GM19193 (cell line): ENCODE data around the gene SP140L.

ENCODE experiments used
- POLR2A ChIP-seq: IDR thresholded peaks from 4 replicates; pipeline ENCODE4 v1.6.1; 2011; ENCODE audit not compliant: insufficient read depth, insufficient read length; ENCODE audit errors: extremely low read depth

SP140L gene

DNA sequence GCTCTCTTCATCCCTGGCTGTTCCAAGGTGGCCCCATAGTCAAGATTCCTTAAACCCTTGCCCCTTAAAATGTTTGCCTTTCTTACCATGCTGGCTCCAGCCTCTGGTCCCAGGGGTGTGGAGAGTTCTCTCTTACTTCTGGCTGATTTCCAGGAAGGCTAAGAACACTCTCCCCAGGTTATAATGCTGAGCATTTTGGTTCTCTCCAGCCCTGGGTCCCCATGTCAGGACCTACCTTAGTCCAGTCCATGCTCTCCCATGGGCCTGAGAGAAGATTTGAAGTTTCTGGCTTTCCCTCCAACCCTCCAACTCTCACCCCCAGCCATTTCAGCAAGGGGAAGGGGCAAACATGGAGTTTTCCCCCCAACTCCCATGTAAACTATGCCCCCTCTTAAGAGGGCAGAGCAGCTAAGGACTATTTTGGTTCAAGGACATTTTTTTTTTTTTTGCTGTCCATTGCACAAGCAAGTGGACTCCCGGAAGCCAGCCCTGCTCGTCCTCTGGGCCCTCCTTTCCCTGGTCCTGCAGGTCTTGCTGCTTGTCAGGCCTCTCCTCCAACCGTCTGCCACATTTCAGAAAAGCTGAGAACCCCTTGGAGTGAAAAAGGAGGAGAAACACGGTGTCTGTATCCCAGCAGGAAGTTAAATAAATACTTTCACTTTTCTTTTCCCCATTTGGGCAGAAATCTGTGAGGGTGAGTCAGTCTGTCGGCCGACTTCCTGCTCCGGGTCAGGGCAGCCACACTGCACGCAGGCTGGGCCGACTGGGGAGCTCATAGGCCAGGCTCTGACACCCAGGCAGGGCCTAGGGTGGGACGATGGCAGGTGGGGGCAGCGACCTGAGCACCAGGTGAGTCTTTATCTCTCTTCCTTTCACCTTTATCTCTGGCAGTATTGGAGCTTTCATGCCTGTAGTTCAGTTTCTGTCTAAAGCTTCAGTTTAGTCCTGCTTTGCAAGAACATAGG is at the start of gene SP140L:
Gene SP140L (plus strand): TSS at position 741 of the 965 bp plus-strand sequence. CDS start 77 bp downstream, at position 818.
- TF ChIP-seq POLR2A, result peak; percentile 64

DNA sequence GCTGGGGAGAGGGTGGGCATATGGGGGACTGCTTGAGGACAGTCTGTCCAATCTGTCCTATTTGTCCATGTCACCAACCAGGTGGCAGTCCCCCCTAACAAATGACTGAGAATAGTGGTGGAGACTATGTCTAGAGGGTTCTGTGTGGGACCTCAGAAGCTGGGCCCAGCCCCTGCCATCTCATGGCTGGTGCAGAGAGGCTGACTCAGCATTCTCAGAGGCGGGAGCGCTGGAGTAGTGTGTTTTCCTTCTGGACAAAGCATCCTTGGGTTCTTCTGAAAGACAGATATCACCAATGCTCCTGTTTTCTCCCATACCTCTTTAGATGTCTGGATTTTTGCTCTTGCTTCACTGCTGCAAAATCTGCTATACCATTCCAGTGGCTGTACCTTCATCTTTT is 44.1 kb upstream of the SP140L start:
- no peak for TF ChIP-seq POLR2A

DNA sequence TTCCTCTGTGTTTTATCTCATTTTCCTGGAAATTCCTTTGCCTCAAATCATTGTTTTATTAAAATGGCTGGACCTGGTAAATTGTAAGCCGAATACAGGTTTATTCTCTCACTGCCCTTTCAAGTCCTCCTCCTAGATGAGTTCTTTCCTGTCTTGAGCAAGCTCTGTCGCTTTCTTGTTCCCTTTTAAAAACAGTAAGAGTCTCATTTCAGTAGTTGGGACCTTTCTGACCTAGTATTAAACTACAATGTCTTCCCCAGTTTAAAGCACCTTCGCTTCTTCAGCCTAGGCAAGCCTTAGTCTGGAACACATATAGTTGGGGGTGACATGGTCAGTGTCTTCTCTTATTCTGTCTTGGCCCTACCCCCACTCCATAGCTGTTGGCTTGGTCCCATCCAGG is 40.9 kb upstream of the SP140L start:
- TF ChIP-seq POLR2A, result no peak

DNA sequence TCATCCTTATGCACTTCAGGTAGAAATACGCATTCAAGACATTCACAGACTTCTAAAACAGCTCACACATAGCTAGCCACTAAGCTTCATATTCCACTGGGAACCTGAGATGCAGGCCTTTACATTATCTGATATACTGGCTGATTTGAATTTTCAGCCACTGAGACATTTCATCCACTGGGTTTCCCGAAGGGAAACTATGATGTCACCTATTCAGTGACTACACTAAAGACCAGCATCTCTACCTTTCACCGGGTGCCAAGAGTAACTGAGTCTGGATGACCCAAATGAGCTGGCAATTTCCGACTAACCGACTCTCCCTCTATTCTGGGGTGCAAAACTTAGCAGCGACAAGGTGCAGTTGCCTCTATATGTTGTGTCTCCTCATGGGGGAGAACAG is 31.8 kb upstream of the SP140L start:
- TF ChIP-seq POLR2A, result no peak

DNA sequence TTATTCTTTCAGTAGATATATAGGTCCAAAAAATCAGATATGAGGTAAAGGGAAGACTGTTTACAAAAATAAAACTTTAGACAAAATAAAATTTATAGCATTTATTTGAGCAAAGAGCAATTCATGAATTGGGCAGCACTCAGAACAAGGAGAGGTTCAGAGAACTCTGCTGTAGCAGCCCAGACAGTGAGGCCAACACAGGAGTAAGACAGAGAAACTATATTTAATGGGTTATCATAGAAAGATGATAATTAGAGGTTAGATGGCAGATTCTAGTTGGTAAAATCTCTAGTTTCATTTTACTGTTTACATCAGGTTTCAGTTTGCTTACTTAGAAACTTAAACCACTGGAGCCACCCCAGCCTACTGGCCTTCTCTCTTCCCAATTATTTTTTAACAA is 30.1 kb upstream of the SP140L start:
- no peak for TF ChIP-seq POLR2A

DNA sequence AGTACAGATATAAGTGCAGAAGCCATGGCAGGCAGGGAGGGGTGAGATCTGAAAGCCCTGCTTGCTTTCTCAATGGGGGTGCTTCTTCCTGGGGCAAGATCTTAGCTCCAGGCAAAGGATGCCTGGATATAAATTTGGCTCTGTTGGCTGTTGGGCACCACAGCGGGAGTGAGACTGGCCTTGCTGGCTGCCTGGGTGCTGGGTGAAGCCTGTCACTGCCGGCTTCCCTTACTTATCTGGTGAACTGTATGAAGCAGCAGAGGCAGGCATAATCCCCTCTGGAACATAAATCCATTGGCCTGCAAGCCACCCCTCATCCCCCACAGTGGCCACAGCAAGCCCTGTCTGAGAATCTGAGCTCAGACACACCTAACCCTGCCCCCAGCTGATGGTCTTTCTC is 27.4 kb upstream of the SP140L start:
- TF ChIP-seq POLR2A, result no peak

DNA sequence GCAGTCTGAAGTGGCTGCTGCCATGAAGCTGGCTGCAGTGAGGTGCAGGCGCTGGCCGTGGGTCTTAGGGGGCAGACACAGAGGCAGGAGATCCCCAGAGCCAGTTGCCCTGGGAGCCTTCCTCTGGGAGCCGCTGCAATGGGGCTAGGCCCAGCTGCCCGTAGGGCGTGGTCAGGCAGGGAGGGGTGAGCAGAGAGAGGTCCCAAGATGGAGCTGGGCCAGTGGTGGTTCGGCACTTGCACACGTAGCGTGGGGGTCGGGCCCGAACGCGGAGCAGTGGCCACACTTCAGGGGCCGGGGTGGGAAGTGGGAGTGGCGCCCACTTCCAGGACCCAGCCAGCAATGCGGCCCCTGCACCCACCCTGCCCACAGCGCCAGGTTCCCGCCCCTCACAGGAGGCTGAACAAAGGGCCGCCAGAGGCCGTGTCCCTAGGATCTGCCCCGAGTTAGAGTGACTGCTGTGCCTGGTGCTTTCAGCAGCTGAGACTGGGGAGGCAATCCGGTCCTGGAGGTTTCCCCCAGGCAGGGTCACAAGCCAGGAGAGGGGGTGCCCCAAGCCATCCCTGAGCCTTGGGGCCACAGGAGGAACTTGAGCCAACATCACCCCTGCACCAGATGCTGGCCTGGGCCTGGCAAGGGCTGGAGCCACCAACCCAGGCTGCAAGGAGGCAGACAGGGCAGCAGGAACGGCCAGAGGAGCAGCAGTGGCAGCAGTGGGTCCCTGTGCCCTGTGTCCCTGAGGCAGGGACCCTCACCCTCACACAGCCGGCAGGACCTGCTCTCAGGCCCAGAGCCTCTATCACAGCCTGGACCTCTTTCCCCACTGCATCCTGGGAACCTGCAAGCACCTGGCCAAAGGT is 21.3 kb upstream of the SP140L start:
- no peak for TF ChIP-seq POLR2A

DNA sequence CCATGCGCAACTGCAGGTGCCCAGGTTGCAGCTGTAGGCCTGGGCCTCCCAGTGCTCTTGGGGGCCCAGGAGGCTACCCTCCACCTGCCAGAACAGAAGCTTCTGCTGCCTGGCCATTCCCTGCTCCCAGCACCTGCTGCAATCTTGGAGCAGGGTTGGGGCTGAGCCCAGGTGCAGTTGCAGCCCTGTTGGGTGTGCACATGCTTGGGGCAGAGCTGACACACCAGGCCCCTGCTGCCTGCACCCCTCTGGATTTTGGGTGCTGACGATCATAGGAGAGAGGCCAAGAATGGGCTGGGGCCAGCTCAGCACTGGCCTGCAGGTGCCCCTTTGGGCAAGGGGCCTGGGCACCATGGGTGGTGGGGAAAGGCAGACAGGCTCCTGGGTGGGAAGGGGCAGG is 20.5 kb upstream of the SP140L start:
- no peak for TF ChIP-seq POLR2A

DNA sequence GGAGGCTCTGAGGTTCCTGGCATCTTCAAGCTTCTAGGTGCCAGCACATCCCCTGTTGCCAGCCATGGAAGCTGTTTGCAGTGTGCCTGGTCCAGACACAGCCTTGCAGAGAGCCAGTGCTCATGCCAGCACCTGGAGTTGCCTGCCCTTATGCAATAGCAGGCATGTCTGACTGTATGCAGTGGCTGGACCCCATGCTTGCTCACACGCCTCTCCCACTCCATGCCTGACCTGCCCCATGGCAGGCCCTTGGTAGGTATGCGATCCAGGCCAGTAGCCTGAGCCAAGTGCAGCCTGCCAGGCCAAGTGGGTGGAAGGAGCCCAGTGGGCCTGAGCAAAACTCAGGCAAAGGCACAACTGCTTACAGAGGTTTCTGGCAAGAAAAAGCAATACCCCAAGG is 19.5 kb upstream of the SP140L start:
- TF ChIP-seq POLR2A, result no peak

DNA sequence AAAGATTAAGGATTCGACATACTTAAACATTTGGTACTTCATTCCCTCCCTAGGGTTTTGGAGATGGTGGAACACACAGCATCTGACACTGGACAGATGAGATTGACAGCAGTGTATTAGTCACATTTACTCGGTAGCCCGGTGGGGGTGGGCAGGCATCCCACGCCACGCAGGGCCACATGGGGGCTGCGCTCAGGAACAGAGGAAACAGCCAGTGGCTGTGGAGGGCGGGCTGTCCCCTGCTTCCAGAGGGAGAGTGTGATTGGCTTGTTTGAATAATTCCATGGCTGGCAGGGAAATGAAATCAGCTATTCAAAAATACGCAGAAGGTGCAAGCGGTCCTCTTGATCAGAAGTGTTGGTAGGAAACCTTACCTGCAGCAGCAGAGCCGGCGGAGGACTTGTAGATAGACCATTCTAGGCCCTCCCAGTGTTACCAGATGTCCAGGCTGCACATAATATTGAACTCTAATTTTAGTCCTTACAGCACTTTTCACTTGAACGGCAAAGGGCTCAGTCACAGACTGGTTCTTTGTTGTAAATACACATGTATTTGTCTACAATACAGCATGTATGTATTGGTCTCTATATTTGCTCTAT is 18.5 kb upstream of the SP140L start:
- TF ChIP-seq POLR2A, result no peak

DNA sequence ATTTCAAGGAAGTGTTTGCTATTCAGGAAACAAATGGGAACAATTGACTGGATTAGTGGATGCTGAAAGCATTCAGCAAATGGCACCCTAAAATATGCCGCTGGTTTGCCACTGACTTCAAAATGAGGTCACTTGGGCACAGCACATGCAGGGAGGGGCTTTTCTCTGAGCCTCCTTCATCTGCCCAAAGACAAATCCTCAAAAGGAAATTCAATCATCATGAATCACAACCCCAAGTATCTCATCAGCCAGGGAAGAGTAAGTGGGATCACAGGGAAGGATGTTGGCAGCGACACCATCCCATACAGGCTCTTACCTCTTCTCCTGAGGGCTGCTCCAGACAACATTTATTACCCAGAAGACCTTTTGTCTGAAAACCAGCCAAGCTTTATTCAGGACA is 14.4 kb upstream of the SP140L start:
- TF ChIP-seq POLR2A, result no peak

DNA sequence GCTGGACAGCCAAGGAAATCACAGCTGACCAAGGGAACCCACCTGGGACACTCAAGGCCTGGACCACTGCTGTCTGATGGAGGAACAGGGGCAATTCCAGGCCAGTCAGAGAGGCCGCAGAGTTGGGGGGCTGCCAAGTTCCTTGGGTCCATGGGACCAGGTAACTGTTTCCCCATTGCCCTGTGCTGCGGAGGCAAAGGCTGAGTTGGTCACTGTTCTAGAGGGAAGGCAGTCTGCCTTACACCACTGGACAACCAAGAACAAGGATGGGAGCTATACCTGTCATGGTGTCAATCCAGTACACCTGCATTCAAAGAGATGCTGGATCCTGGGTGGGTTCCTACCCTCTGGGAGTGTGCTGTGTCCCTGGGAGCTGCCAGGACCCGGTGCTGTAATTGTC is 9.6 kb upstream of the SP140L start:
- TF ChIP-seq POLR2A, result no peak

DNA sequence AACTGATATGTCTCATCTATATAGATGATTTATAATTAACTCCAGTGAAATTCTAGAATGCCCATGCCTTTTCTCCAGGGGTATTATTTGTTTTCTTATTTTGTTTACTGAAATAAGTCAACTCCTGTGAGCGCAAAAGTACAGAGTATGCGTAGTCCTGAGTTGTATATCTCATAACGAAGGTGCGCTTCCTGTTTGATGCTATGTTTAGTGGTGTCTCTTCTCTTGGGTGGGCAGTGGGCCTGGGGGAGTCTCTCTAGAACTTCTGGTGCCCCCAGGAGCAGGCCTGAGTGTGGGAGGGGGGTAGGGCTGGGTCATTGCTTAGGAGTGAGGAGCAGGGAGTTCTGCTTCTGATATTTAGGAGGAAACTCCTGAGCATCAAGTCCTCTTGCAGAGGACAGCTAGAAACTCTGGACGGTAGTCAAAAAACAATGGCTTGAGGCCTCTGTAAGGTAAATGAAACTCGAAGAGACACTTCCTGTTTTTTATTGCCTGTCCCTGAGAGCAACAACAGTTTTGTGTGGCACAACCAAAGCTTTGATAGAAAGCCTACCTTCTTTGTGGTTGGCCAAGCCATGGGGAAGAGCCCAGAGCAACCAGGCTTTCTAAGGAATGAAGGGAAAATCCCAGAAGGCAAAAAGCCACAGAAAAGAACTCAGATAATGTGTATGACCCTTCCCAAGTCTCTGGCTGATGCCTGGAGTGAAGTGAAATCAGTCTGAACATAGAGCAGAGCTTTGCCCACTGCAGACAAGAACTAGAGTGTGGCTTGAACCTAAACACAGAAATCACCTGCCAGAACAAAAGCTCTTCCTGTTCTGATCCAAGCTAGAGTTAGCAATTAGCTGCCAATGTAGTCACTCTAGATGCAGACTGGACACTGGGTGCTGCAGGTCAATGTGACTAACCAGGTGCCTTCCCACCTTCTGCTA is 8.5 kb upstream of the SP140L start:
- TF ChIP-seq POLR2A, result no peak

DNA sequence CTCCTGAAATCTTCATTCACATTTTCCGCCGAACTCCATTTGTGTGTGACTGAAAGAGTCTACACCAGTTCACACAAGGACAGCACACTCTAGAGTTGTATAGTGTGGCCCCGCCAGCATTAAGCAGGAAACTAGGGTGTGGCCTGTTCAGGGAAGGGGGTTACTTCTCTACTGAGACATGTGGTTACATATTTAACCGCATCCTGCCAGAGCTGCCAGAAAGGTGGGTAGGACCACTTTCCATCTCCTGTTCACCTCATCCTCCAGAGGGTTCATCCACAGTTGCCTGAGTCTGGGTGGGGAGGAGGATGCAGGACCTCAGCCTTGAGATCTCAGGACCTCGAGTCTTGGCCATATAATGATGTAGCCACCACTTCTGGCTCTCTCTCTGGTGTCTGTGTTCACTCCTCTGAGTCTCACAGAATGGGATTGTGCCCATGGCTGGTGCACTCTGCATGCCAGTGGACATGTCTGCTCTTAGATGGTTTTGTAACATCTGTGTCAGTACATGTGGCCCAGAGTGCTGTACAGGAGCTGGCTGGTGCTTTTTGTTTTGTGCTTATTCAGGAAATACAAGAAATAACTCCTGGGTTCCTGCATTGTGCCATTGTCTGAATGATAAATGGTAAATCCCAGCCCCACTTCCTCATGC is 7.7 kb upstream of the SP140L start:
- peak; percentile 7 for TF ChIP-seq POLR2A
